ENCODE results near the gene LTK. TPM values are rescaled to one million over a fixed set of nuclear protein-coding genes. Genes with fewer than 3 reads are reported as not detected.

LTK gene
- total and polyA plus RNA-seq, 2 experiments from 2014 or later: 0.14 TPM; not detected in 1

- no peak for TF ChIP-seq REST (IDR thresholded peaks at IDR 0.05; ENCODE audit: unreplicated experiment)
Observed at GRCh38 chr15:41554343-41554742, 40.7 kb upstream of the LTK start (continued).

- Mint-ChIP-seq H3K36me3 (ENCODE audit: low read depth) (no peaks in the 10 kb centered on the region), H3K9me3 (no peaks in the 10 kb centered on the region; the same call in 2 of the 3 replicates), H3K27ac (no peak overlapping the region), H3K4me1 (peaks cover 13% of the 10 kb centered on the region; the same call in 2 of the 3 replicates), H3K27me3 (ENCODE audit: insufficient read depth, low read depth, poor library complexity) (peaks cover 4% of the 10 kb centered on the region), H3K4me3 (no peak overlapping the region)
- no peak for DNase-seq (ENCODE audit: low spot score)
- ATAC-seq: no peak
- H3K27me3 ChIP-seq (ENCODE audit: insufficient read depth): no peaks in the 10 kb centered on the region
- no peaks in the 10 kb centered on the region for H3K9me2 ChIP-seq (ENCODE audit: insufficient read depth)
- no peaks in the 10 kb centered on the region for H3K36me3 ChIP-seq (ENCODE audit: insufficient read depth)
- no peak overlapping the region for H3K4me3 ChIP-seq
- H2AFZ ChIP-seq: no peak overlapping the region
- H3K4me2 ChIP-seq: no peak overlapping the region
- peaks cover 9% of the 10 kb centered on the region for H3F3A ChIP-seq (replicated peaks; ENCODE audit: low read depth)
- peaks cover 7% of the 10 kb centered on the region for H3K4me1 ChIP-seq (ENCODE audit: insufficient read depth)
- H3K79me2 ChIP-seq (replicated peaks; ENCODE audit: insufficient read depth): no peaks in the 10 kb centered on the region
- H3K27ac ChIP-seq (ENCODE audit: low read depth): no peak overlapping the region
- no peaks in the 10 kb centered on the region for H4K20me1 ChIP-seq (replicated peaks; ENCODE audit: insufficient read depth)
- TF ChIP-seq STAT1 (IDR thresholded peaks at IDR 0.05; ENCODE audit: unreplicated experiment): no peak
- no peak for TF ChIP-seq NANOG (IDR thresholded peaks at IDR 0.05; ENCODE audit: borderline replicate concordance)
- TF ChIP-seq ETS1 (IDR thresholded peaks at IDR 0.05): no peak
- TF ChIP-seq JUNB (IDR thresholded peaks at IDR 0.05; ENCODE audit: unreplicated experiment): no peak
- TF ChIP-seq CTCF (conservative IDR thresholded peaks at IDR 0.05; ENCODE audit: low read depth in 2 of 2): no peak
- no peak for TF ChIP-seq POLR2AphosphoS5 (IDR thresholded peaks at IDR 0.05; ENCODE audit: low read depth)
- TF ChIP-seq EZH2 (IDR thresholded peaks at IDR 0.05; ENCODE audit: low read depth, unreplicated experiment): no peak
- TF ChIP-seq ZNF462 (CRISPR knock-in tag; IDR thresholded peaks at IDR 0.05): no peak
- TF ChIP-seq EZH2phosphoT487 (IDR thresholded peaks at IDR 0.05; ENCODE audit: unreplicated experiment): no peak
Observed at GRCh38 chr15:41553731-41554130, 40.1 kb upstream of the LTK start.
